Liver (tissue), 3 donors: ENCODE data around the gene CACNG3.

Source experiments
- CTCF ChIP-seq: fragments of 150-350 bp; IDR thresholded peaks from 2 replicates; pipeline ENCODE4 v1.5.1; 2017; ENCODE audit warnings: improper control_type of control experiment, low read depth, low read length; ENCODE audit not compliant: missing input control
- GABPA ChIP-seq, 2 donors: IDR thresholded peaks in 1 of 2; conservative IDR thresholded peaks in 1 of 2; 2 replicates each; pipeline ENCODE4 v1.6.1; 2016; ENCODE audit warnings: antibody characterized with exemption in 2 of 2, mild to moderate bottlenecking in 1 of 2, moderate library complexity in 1 of 2
- REST ChIP-seq: IDR thresholded peaks from 2 replicates; pipeline ENCODE4 v1.6.1; 2016; ENCODE audit warnings: antibody characterized with exemption, mild to moderate bottlenecking
- donor health status: healthy.
- donor health status: healthy.

GRCh38 chr16:24344784-24345183, 88.6 kb downstream of the CACNG3 start:
- TF ChIP-seq CTCF (no peak), REST (no peak), GABPA (IDR thresholded peaks at IDR 0.05 in 1 of 2, conservative IDR thresholded peaks at IDR 0.05 in 1 of 2) (no peak)
